ENCODE measurements around the gene METTL2A.
"Not testable (repeated sequence)": the region's sequence is repeated elsewhere in the genome, so short reads cannot be mapped to it uniquely, and the experiment has no call there.

Gene METTL2A

DNA sequence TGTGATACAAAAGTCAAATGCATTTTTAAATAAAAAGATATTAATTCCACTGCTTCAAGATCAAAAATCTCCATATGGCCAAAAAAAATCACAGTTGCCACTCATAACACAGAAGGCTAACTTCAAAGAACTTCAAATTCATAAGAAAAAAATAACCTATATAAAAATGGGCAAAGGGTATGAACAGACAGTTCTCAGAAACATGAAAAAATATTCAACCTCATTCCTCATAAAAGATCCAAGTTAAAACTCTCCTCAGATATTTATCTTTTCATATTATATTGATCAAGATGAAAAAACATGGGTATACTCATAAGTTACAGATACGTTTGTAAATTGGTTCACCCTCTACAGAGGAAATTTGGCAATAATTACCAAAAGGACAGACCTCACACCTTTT is 10.6 kb upstream of the METTL2A start:
- H3K9me3 ChIP-seq (ENCODE audit: control extremely low read depth in 1 of 5, control insufficient read depth in 4 of 5, insufficient read depth in 2 of 5, low read depth in 1 of 5, low read length in 4 of 5); DNase-seq; CTCF ChIA-PET; H3K4me3 ChIP-seq (ENCODE audit: control insufficient read depth in 1 of 7, extremely low read depth in 1 of 7, insufficient read depth in 4 of 7, low read depth in 2 of 7, low read length in 6 of 7); H3K27me3 ChIP-seq (replicated peaks in 2 of 5; ENCODE audit: control insufficient read depth in 4 of 5, insufficient read depth in 5 of 5, low read length in 4 of 5); H3K27ac ChIP-seq (ENCODE audit: insufficient read depth in 1 of 2, low read depth in 1 of 2, low read length in 2 of 2, poor library complexity in 1 of 2, severe bottlenecking in 2 of 2); H3K36me3 ChIP-seq (ENCODE audit: control insufficient read depth in 4 of 4, insufficient read depth in 4 of 4, low read length in 3 of 4); POLR2A ChIA-PET; H3K4me1 ChIP-seq (ENCODE audit: control extremely low read depth in 1 of 4, control insufficient read depth in 4 of 4, insufficient read depth in 4 of 4, low read length in 3 of 4): not testable (repeated sequence)
- WGBS (ENCODE audit: insufficient coverage) = no CpG with 5 or more reads among the region's 1 CpG

DNA sequence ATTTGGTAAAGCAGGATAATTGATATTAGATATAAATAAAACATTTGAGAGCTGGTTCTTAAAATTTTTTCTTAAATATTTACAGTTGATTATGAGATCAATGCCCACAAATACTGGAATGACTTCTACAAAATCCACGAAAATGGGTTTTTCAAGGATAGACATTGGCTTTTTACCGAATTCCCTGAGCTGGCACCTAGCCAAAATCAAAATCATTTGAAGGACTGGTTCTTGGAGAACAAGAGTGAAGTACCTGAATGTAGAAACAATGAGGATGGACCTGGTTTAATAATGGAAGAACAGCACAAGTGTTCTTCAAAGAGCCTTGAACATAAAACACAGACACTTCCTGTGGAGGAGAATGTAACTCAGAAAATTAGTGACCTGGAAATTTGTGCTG is 2.5 kb downstream of the METTL2A start:
- CTCF ChIA-PET; H3K27ac ChIP-seq (ENCODE audit: insufficient read depth in 1 of 2, low read depth in 1 of 2, low read length in 2 of 2, poor library complexity in 1 of 2, severe bottlenecking in 2 of 2); H3K9me3 ChIP-seq (ENCODE audit: control extremely low read depth in 1 of 5, control insufficient read depth in 4 of 5, insufficient read depth in 2 of 5, low read depth in 1 of 5, low read length in 4 of 5); POLR2A ChIA-PET; DNase-seq; H3K4me3 ChIP-seq (ENCODE audit: control insufficient read depth in 1 of 7, extremely low read depth in 1 of 7, insufficient read depth in 4 of 7, low read depth in 2 of 7, low read length in 6 of 7); H3K27me3 ChIP-seq (replicated peaks in 2 of 5; ENCODE audit: control insufficient read depth in 4 of 5, insufficient read depth in 5 of 5, low read length in 4 of 5): not testable (repeated sequence)
- WGBS (ENCODE audit: insufficient coverage) = no CpG with 5 or more reads among the region's 2 CpGs
- peaks cover 4 to 13% (median 7%) of the 10 kb centered on the region in 4 experiments for H3K4me1 ChIP-seq (ENCODE audit: control extremely low read depth in 1 of 4, control insufficient read depth in 4 of 4, insufficient read depth in 4 of 4, low read length in 3 of 4)
- peaks cover 2 to 14% (median 8%) of the 10 kb centered on the region in 4 experiments for H3K36me3 ChIP-seq (ENCODE audit: control insufficient read depth in 4 of 4, insufficient read depth in 4 of 4, low read length in 3 of 4)

DNA sequence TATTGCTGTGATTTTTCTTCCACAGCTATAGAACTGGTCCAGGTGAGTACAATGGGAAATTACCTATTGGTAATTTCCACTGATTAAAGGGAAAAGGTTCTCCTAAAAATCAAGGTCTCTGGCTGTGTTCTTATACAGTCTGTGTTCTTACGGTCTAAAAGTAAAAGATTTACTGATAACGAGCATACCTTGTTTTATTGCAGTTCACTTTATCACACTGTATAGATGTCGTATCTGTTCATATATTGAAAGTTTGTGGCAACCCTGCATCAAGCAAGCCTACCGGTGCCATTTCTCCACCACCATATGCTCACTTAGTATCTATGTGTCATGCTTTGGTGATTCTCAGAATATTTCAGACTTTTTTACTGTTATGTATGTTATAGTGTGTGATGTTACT is 11.6 kb downstream of the METTL2A start:
- POLR2A ChIA-PET; H3K27ac ChIP-seq (ENCODE audit: insufficient read depth in 1 of 2, low read depth in 1 of 2, low read length in 2 of 2, poor library complexity in 1 of 2, severe bottlenecking in 2 of 2): not testable (repeated sequence)
- WGBS (ENCODE audit: insufficient coverage) = no CpG with 5 or more reads among the region's 4 CpGs

DNA sequence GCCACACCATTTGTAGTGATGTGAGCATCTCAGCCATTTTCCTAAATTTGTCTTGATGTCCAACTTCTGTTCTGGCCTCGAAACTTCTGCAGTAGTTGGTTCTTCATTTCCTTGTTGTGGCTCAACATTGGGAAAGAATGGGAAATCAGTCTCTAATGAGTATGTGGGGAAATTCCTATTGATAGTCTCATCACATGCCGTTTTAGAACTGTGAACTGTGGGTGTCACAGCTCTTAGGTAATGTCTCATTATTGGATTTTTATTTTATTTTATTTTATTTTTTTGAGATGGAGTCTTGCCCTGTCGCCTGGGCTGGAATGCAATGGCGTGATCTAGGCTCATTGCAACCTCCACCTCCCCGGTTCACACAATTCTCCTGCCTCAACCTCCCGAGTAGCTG is 17.5 kb downstream of the METTL2A start:
- H3K27ac ChIP-seq (ENCODE audit: insufficient read depth in 1 of 2, low read depth in 1 of 2, low read length in 2 of 2, poor library complexity in 1 of 2, severe bottlenecking in 2 of 2); H3K9me3 ChIP-seq (ENCODE audit: control extremely low read depth in 1 of 5, control insufficient read depth in 4 of 5, insufficient read depth in 2 of 5, low read depth in 1 of 5, low read length in 4 of 5); POLR2A ChIA-PET; H3K4me1 ChIP-seq (ENCODE audit: control extremely low read depth in 1 of 4, control insufficient read depth in 4 of 4, insufficient read depth in 4 of 4, low read length in 3 of 4); H3K27me3 ChIP-seq (replicated peaks in 2 of 5; ENCODE audit: control insufficient read depth in 4 of 5, insufficient read depth in 5 of 5, low read length in 4 of 5); H3K4me3 ChIP-seq (ENCODE audit: control insufficient read depth in 1 of 7, extremely low read depth in 1 of 7, insufficient read depth in 4 of 7, low read depth in 2 of 7, low read length in 6 of 7); DNase-seq; CTCF ChIA-PET: not testable (repeated sequence)
- 100% methylated on average over 5 of the region's 6 CpGs for WGBS (ENCODE audit: insufficient coverage)
- H3K36me3 ChIP-seq (ENCODE audit: control insufficient read depth in 4 of 4, insufficient read depth in 4 of 4, low read length in 3 of 4) = peaks cover 4 to 34% (median 7%) of the 10 kb centered on the region in 4 experiments

More for the DNA sequence above, 11.6 kb downstream of the METTL2A start:
- H3K36me3 ChIP-seq (ENCODE audit: control insufficient read depth in 4 of 4, insufficient read depth in 4 of 4, low read length in 3 of 4) = peaks cover 0 to 14% (median 1%) of the 10 kb centered on the region in 4 experiments
- DNase-seq; CTCF ChIA-PET; H3K9me3 ChIP-seq (ENCODE audit: control extremely low read depth in 1 of 5, control insufficient read depth in 4 of 5, insufficient read depth in 2 of 5, low read depth in 1 of 5, low read length in 4 of 5); H3K4me3 ChIP-seq (ENCODE audit: control insufficient read depth in 1 of 7, extremely low read depth in 1 of 7, insufficient read depth in 4 of 7, low read depth in 2 of 7, low read length in 6 of 7); H3K27me3 ChIP-seq (replicated peaks in 2 of 5; ENCODE audit: control insufficient read depth in 4 of 5, insufficient read depth in 5 of 5, low read length in 4 of 5); H3K4me1 ChIP-seq (ENCODE audit: control extremely low read depth in 1 of 4, control insufficient read depth in 4 of 4, insufficient read depth in 4 of 4, low read length in 3 of 4): not testable (repeated sequence)

DNA sequence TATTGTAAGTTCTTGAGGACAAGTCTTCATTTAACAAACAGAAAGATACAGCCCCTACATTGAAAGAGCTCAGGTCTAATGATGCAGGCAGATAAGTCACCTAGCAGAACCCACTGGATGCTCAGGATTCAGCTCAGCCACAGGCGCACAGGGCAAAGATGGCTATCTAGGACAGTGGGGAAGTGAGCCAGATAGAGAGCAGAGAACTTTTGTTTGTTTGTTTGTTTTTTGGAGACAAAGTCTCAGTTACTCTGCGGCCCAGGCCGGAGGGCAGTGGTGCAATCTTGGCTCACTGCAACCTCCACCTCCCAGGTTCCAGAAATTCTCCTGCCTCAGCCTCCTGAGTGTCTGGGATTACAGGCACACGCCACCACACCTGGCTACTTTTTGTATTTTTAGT is 20.4 kb downstream of the METTL2A start:
- no peak overlapping the region for H3K4me3 ChIP-seq (ENCODE audit: control insufficient read depth in 1 of 7, extremely low read depth in 1 of 7, insufficient read depth in 4 of 7, low read depth in 2 of 7, low read length in 6 of 7)
- ChIA-PET POLR2A (no interaction called here), CTCF (no interaction called here)
- DNase-seq = no peak
- no peak overlapping the region for H3K27ac ChIP-seq (ENCODE audit: insufficient read depth in 1 of 2, low read depth in 1 of 2, low read length in 2 of 2, poor library complexity in 1 of 2, severe bottlenecking in 2 of 2)
- H3K36me3 ChIP-seq (ENCODE audit: control insufficient read depth in 4 of 4, insufficient read depth in 4 of 4, low read length in 3 of 4) = peaks cover 8 to 51% (median 17%) of the 10 kb centered on the region in 4 experiments
- H3K4me1 ChIP-seq (ENCODE audit: control extremely low read depth in 1 of 4, control insufficient read depth in 4 of 4, insufficient read depth in 4 of 4, low read length in 3 of 4) = no peaks in the 10 kb centered on the region
- no peaks in the 10 kb centered on the region for H3K9me3 ChIP-seq (ENCODE audit: control extremely low read depth in 1 of 5, control insufficient read depth in 4 of 5, insufficient read depth in 2 of 5, low read depth in 1 of 5, low read length in 4 of 5)
- H3K27me3 ChIP-seq (replicated peaks in 2 of 5; ENCODE audit: control insufficient read depth in 4 of 5, insufficient read depth in 5 of 5, low read length in 4 of 5) = no peaks in the 10 kb centered on the region
- 100% methylated on average over 3 of the region's 4 CpGs for WGBS (ENCODE audit: insufficient coverage)

DNA sequence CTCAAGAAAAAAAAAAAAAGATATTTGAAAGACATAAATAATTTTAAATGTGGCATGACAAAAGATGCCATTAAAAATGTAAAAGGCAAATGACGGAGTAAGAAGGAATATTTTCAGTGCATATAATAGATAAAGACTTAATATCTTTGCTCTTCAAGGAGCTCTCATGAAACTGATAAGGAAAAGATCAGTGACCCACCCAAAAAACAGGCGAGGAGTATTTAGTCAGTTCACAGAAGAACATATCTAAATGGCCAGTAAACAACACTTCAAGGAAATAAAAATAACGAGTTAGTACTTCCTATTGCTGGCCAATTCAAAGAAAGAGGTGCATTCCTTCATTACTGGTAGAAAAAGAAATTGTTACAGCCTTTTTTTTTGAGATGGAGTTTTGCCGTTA is 22.1 kb downstream of the METTL2A start:
- H3K4me1 ChIP-seq (ENCODE audit: control extremely low read depth in 1 of 4, control insufficient read depth in 4 of 4, insufficient read depth in 4 of 4, low read length in 3 of 4); POLR2A ChIA-PET; CTCF ChIA-PET: not testable (repeated sequence)

DNA sequence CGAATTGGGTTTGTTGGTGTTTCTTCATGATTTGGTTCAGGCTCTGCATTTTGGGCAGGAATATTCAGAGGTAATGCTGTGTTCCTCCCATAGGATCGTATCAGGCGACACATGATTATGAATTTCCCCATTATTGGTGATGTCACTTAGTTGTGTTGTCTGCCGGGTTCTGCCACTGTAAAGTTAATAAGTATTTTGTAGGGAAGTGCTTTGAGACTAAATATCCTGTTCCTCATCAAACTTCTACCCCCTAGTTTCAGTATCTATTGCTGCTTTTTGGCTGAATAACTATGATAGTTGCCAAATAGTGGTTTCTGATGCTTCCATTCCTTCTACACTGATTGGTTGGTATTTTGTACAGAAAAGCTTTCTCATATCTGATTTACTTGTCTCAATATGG is 28.5 kb downstream of the METTL2A start:
- 100% methylated on average over 1 of the region's 4 CpGs for WGBS (ENCODE audit: insufficient coverage)
- H3K27me3 ChIP-seq (replicated peaks in 2 of 5; ENCODE audit: control insufficient read depth in 4 of 5, insufficient read depth in 5 of 5, low read length in 4 of 5); H3K4me3 ChIP-seq (ENCODE audit: control insufficient read depth in 1 of 7, extremely low read depth in 1 of 7, insufficient read depth in 4 of 7, low read depth in 2 of 7, low read length in 6 of 7); POLR2A ChIA-PET; DNase-seq; CTCF ChIA-PET; H3K9me3 ChIP-seq (ENCODE audit: control extremely low read depth in 1 of 5, control insufficient read depth in 4 of 5, insufficient read depth in 2 of 5, low read depth in 1 of 5, low read length in 4 of 5); H3K4me1 ChIP-seq (ENCODE audit: control extremely low read depth in 1 of 4, control insufficient read depth in 4 of 4, insufficient read depth in 4 of 4, low read length in 3 of 4); H3K27ac ChIP-seq (ENCODE audit: insufficient read depth in 1 of 2, low read depth in 1 of 2, low read length in 2 of 2, poor library complexity in 1 of 2, severe bottlenecking in 2 of 2): not testable (repeated sequence)
- peaks cover 3 to 14% (median 9%) of the 10 kb centered on the region in 4 experiments for H3K36me3 ChIP-seq (ENCODE audit: control insufficient read depth in 4 of 4, insufficient read depth in 4 of 4, low read length in 3 of 4)

More for the DNA sequence above, 22.1 kb downstream of the METTL2A start:
- H3K27ac ChIP-seq (ENCODE audit: insufficient read depth in 1 of 2, low read depth in 1 of 2, low read length in 2 of 2, poor library complexity in 1 of 2, severe bottlenecking in 2 of 2); H3K9me3 ChIP-seq (ENCODE audit: control extremely low read depth in 1 of 5, control insufficient read depth in 4 of 5, insufficient read depth in 2 of 5, low read depth in 1 of 5, low read length in 4 of 5); DNase-seq; H3K27me3 ChIP-seq (replicated peaks in 2 of 5; ENCODE audit: control insufficient read depth in 4 of 5, insufficient read depth in 5 of 5, low read length in 4 of 5); H3K4me3 ChIP-seq (ENCODE audit: control insufficient read depth in 1 of 7, extremely low read depth in 1 of 7, insufficient read depth in 4 of 7, low read depth in 2 of 7, low read length in 6 of 7): not testable (repeated sequence)
- WGBS (ENCODE audit: insufficient coverage) = 94% methylated on average over 2 of the region's 4 CpGs
- peaks cover 8 to 44% (median 17%) of the 10 kb centered on the region in 4 experiments for H3K36me3 ChIP-seq (ENCODE audit: control insufficient read depth in 4 of 4, insufficient read depth in 4 of 4, low read length in 3 of 4)

All from common myeloid progenitor, CD34-positive (primary cell).